ENCODE results near the gene TMBIM6.
"Not testable (repeated sequence)": the region's sequence is repeated elsewhere in the genome, so short reads cannot be mapped to it uniquely, and the experiment has no call there.

Gene TMBIM6

DNA sequence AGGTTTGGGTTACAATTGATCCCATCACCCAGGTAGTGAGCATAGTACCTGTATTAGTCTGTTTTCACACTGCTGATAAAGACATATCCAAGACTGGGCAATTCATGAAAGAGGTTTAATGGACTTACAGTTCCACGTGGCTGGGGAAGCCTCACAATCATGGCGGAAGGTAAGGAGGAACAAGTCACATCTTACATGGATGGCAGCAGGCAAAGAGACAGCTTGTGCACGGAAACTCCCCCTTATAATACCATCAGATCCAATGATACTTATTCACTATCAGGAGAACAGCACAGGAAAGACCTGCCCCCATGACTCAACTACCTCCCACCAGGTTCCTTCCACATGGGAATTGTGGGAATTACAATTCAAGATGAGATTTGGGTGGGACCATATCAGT lies 20.0 kb upstream of the TMBIM6 start:
- FAIRE-seq, result not testable (repeated sequence)

GRCh38 chr12:49728446-49728845 lies 12.9 kb upstream of the TMBIM6 start:
- DNase-seq (ENCODE audit: insufficient read length, low spot score) (no peak), FAIRE-seq (no peak)

More for the DNA sequence above, 20.0 kb upstream of the TMBIM6 start:
- DNase-seq (ENCODE audit: insufficient read length, low spot score), result not testable (repeated sequence)

- FAIRE-seq, result no peak
Measured at GRCh38 chr12:49730050-49730449, 11.3 kb upstream of the TMBIM6 start.

DNA sequence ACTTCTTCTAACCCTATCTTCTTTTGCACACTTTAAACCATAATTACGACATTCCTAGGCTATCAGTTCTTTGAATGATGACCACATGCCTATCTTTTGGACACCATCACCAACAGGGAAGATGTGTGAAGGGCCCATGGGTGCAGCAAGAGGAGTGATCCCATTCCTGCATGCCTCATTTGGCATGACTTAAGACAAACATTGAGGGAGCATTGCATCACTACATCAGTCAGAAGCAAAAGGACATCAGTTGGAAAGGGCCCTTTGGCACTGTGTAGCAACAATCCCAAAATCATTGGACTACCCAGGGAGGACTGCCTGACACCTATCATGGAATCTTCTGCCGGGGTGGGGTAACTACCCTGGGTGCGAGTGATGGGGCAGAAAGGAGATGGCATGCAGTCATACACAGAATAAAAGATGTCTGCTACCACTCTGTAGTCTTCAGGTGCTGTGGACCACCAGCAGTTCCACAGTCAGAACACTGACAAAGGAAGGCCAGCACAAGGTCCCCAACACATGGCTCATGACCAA lies 10.7 kb upstream of the TMBIM6 start:
- FAIRE-seq, result no peak
- no peak for DNase-seq (ENCODE audit: insufficient read length, low spot score)

More at GRCh38 chr12:49730050-49730449, 11.3 kb upstream of the TMBIM6 start:
- no peak for DNase-seq (ENCODE audit: insufficient read length, low spot score)

DNA sequence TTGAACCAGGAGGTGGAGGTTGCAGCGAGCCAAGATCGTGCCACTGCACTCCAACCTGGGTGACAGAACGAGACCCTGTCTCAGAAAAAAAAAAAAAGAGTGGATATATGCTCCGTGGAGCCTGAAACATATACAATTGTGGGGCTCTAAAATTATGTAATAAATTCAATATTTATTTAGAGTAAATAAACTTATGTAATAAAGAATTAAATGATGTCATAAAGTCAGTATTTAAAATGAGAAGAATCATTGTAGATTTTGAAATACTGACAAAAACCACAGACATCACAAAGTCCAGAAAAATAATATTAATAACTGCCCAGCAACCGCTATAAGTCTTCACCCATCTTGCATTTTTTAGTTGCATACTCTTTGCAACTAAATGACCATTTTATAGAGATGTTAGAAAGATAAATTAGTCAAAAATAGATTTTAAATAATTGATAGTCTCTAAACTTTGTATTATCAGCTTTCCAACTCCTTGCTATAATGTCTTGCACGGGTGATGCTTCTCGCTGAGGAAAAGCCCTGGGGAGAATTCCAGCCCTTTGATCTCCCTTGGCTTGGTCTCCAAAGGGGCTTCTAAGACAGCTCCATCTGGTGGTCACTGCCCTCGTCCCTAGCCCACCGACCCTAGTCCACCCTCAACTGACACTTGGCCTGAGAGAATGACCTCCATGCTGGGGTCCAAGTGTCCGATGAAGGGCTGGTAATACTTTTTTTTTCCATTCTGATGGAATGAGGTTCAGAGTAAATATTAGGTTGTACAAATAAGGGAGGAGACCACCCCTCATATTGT lies 7.9 kb upstream of the TMBIM6 start:
- FAIRE-seq (no peak), DNase-seq (ENCODE audit: insufficient read length, low spot score) (no peak)

GRCh38 chr12:49734900-49735299 lies 6.5 kb upstream of the TMBIM6 start:
- DNase-seq (ENCODE audit: insufficient read length, low spot score); FAIRE-seq: not testable (repeated sequence)

GRCh38 chr12:49738721-49739120 lies 2.6 kb upstream of the TMBIM6 start:
- not testable (repeated sequence) for DNase-seq (ENCODE audit: insufficient read length, low spot score); FAIRE-seq

DNA sequence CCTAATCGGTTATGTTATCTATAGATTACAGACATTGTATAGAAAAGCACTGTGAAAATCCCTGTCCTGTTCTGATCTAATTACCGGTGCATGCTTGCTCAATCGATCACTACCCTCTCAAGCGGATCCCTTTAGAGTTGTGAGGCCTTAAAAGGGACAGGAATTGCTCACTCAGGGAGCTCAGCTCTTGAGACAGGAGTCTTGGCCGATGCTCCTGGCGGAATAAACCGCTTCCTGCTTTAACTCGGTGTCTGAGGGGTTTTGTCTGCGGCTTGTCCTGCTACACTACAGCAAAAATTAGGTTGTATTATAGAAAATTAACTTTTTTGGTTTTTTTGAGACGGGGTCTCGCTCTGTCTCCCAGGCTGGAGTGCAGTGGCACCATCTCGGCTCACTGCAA lies 1.1 kb upstream of the TMBIM6 start:
- not testable (repeated sequence) for FAIRE-seq; DNase-seq (ENCODE audit: insufficient read length, low spot score)

DNA sequence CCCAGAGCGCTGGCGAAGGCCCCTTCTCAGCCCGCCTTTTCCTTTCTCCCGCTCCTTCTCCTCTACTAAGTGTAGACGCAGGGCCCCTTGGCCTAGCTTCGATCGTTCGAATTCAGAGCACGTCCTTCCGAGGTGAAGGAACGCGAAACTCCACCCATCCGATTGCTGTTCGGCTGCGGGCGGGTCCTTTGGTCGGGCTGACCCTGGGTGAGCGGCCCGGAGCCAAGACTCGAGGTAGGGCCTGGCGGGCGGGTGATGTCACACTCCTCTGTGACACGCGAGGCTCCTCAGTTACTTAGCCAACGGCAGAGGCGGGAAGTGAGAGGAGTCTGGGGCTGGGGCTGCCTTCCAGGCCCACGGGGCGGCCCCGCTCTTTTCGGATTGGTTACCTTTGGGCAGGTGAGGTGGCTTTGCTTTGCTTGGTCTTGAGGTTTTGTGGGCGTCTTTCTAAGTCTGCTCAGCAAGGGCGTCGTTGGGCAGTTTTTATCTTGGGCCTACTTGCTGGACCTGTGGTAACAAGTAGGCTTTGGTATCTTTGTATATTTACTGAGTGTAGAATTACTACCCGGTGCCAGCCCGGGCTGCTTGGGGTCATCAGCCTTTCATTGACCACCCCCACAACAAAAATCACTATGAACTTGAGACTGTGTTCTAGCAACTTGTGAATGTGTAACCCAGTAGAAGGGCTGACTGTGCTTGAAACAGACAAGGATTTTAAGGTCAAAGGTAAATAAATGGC lies 694 bp downstream of the TMBIM6 start:
- peak; percentile 56 for FAIRE-seq
- DNase-seq (ENCODE audit: insufficient read length, low spot score), result peak; percentile 38

GRCh38 chr12:49744363-49744885 lies 3.1 kb downstream of the TMBIM6 start:
- no peak for FAIRE-seq
- DNase-seq (ENCODE audit: insufficient read length, low spot score), result no peak

- FAIRE-seq (no peak), DNase-seq (ENCODE audit: insufficient read length, low spot score) (no peak)
Measured at GRCh38 chr12:49748306-49748705, 6.9 kb downstream of the TMBIM6 start.

- DNase-seq (ENCODE audit: insufficient read length, low spot score) (no peak), FAIRE-seq (no peak)
Measured at GRCh38 chr12:49748800-49749199, 7.4 kb downstream of the TMBIM6 start.

GRCh38 chr12:49750027-49750995 lies 9.0 kb downstream of the TMBIM6 start:
- DNase-seq (ENCODE audit: insufficient read length, low spot score) (no peak), FAIRE-seq (peak; percentile 73)

- no peak for DNase-seq (ENCODE audit: insufficient read length, low spot score)
- no peak for FAIRE-seq
Measured at GRCh38 chr12:49750996-49751393, 9.6 kb downstream of the TMBIM6 start.

GRCh38 chr12:49761677-49762467 lies 20.5 kb downstream of the TMBIM6 start:
- DNase-seq (ENCODE audit: insufficient read length, low spot score) (no peak), FAIRE-seq (no peak)

GRCh38 chr12:49762468-49762847 lies 21.1 kb downstream of the TMBIM6 start:
- DNase-seq (ENCODE audit: insufficient read length, low spot score), result no peak
- FAIRE-seq, result no peak

GRCh38 chr12:49763006-49763591 lies 21.7 kb downstream of the TMBIM6 start:
- DNase-seq (ENCODE audit: insufficient read length, low spot score) (peak; percentile 56), FAIRE-seq (peak; percentile 79)

- DNase-seq (ENCODE audit: insufficient read length, low spot score), result no peak
- FAIRE-seq, result no peak
Measured at GRCh38 chr12:49764126-49764525, 22.8 kb downstream of the TMBIM6 start.

DNA sequence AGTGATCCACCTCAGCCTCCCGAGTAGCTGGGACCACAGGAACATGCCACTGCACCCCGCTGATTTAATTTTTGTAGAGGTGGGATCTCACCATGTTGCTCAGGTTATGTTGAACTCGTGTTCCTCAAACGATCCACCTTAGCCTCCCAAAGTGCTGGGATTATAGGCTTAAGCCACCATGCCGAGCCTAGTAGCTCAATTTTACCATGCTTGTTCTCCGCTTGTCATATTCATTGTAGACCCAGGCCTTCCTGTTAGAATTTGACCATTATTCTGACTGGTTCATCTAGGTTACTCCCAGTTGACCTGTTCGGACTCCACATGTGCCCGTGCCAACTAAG lies 24.7 kb downstream of the TMBIM6 start:
- FAIRE-seq (no peak), DNase-seq (ENCODE audit: insufficient read length, low spot score) (no peak)

Data from GM19239 (cell line).